HepG2 (cell line): ENCODE measurements around the gene SLC35B3. TPM values are rescaled to one million over a fixed set of nuclear protein-coding genes. Genes with fewer than 3 reads are reported as not detected.

ENCODE experiments used
- ATAC-seq: fragments of 200-7000 bp; cut with Tn5 transposase; 3 replicates; pipeline ENCODE4 v1.9.1; 2020; ENCODE audit warnings: mild to moderate bottlenecking, moderate library complexity
- BruUV-seq: library from RNA; stranded (reverse); fragments of 400-500 nt; replicated peaks from 2 replicates; lab custom pipeline; 2021; lab: Mats Ljungman, UMichigan
- CTCF ChIA-PET: fragments of 300-600 bp; formaldehyde crosslinking; extraction: SDS; loops from one replicate; lab custom pipeline; 2021; ENCODE audit warnings: low total read pairs, inconsistent platforms, low intra/inter-chr PET ratio; lab: Yijun Ruan, JAX
- POLR2A ChIA-PET: fragments of 350-600 bp; sonication (Branson Sonifier 250); formaldehyde crosslinking; loops from one replicate; lab custom pipeline; 2020; ENCODE audit warnings: antibody characterized with exemption, inconsistent platforms; lab: Yijun Ruan, JAX
- DNase-seq: peaks from one replicate; pipeline ENCODE4 v3.0.0-alpha.2; 2015; ENCODE audit warnings: low spot score
- FAIRE-seq: peaks from 3 replicates; lab custom pipeline; 2011; peaks lifted over from hg19 to GRCh38; lab: Jason Lieb, UNC
- H2AFZ ChIP-seq: one replicate; pipeline ENCODE4 v1.6.1; 2011; ENCODE audit warnings: low read length, inconsistent platforms
- H3K27ac ChIP-seq: fragments of 300-600 bp; 3 replicates; pipeline ENCODE4 v1.8.0; 2011; ENCODE audit warnings: mixed run types, mild to moderate bottlenecking, mixed read lengths, low read length, inconsistent platforms; ENCODE audit not compliant: insufficient read depth; ENCODE audit errors: extremely low read length
- H3K27me3 ChIP-seq, 2 experiments: fragments of 200-600 bp in 1 of 2; 2 replicates in 1 of 2; 3 replicates in 1 of 2; pipeline versions ENCODE4 v1.6.0 to v1.8.0; 2011; ENCODE audit warnings: low read length in 2 of 2, mild to moderate bottlenecking in 2 of 2, moderate library complexity in 2 of 2, inconsistent platforms in 1 of 2; ENCODE audit not compliant: insufficient read depth in 2 of 2, control insufficient read depth in 1 of 2
- H3K36me3 ChIP-seq, 2 experiments: fragments of 200-600 bp in 1 of 2; replicated peaks in 1 of 2; 2 replicates in 1 of 2; 3 replicates in 1 of 2; pipeline versions ENCODE4 v1.5.1 to v1.8.0; 2011; ENCODE audit warnings: low read length in 2 of 2, inconsistent platforms in 1 of 2; ENCODE audit not compliant: insufficient read depth in 2 of 2, control insufficient read depth in 1 of 2
- H3K4me1 ChIP-seq: 2 replicates; pipeline ENCODE4 v1.5.1; 2012; ENCODE audit warnings: low read length, inconsistent platforms; ENCODE audit not compliant: insufficient read depth
- H3K4me2 ChIP-seq: 2 replicates; pipeline ENCODE4 v1.6.0; 2011; ENCODE audit warnings: low read depth, low read length, inconsistent platforms
- H3K4me3 ChIP-seq, 3 experiments: fragments of 200-600 bp in 1 of 3; sonication (generic), shearing (Covaris generic) in 1 of 3; replicated peaks in 1 of 3; 2 replicates each; pipeline ENCODE4 v1.5.1; 2011 to 2016; ENCODE audit warnings: low read length in 3 of 3, inconsistent platforms in 2 of 3, low read depth in 2 of 3, mild to moderate bottlenecking in 2 of 3, control low read depth in 1 of 3, mixed read lengths in 1 of 3; ENCODE audit not compliant: insufficient read depth in 1 of 3
- H3K79me2 ChIP-seq: one replicate; pipeline ENCODE4 v1.6.1; 2011; ENCODE audit warnings: low read length, inconsistent platforms; ENCODE audit not compliant: insufficient read depth
- H3K9ac ChIP-seq: 2 replicates; pipeline ENCODE4 v1.6.0; 2011; ENCODE audit warnings: mild to moderate bottlenecking, low read depth, low read length, inconsistent platforms; ENCODE audit not compliant: insufficient read depth
- H3K9me3 ChIP-seq: 2 replicates; pipeline ENCODE4 v1.5.1; 2012; ENCODE audit warnings: mild to moderate bottlenecking, low read length
- H4K20me1 ChIP-seq: 2 replicates; pipeline ENCODE4 v1.6.0; 2011; ENCODE audit warnings: inconsistent platforms, mild to moderate bottlenecking, low read length, moderate library complexity; ENCODE audit not compliant: insufficient read depth
- ATF7 ChIP-seq, 2 experiments: fragments of 450-650 bp in 1 of 2; sonication (generic) in 1 of 2; formaldehyde crosslinking in 1 of 2; IDR thresholded peaks; 2 replicates each; pipeline versions ENCODE4 v1.4.0 to v1.6.1; 2016 to 2020; ENCODE audit warnings: antibody characterized with exemption in 1 of 2, mild to moderate bottlenecking in 1 of 2, missing genetic modification reagents in 1 of 2
- CEBPB ChIP-seq: IDR thresholded peaks from 2 replicates; pipeline ENCODE4 v1.6.1; 2011; ENCODE audit warnings: low read depth, low read length, improper control_type of control experiment, borderline replicate concordance
- GTF2F1 ChIP-seq: fragments of 150-350 bp; IDR thresholded peaks from 2 replicates; pipeline ENCODE4 v1.6.1; 2014; ENCODE audit warnings: low read length
- ZNF224 ChIP-seq: sonication (generic); formaldehyde crosslinking; IDR thresholded peaks from 2 replicates; pipeline ENCODE4 v1.5.0; 2020; ENCODE audit warnings: mild to moderate bottlenecking, missing genetic modification reagents
- ZNF335 ChIP-seq: sonication (generic); formaldehyde crosslinking; IDR thresholded peaks from 2 replicates; pipeline ENCODE4 v1.4.0; 2020; ENCODE audit warnings: missing genetic modification reagents
- WGBS: methylation state at CpG from one replicate; pipeline ENCODE4 v1.1.6; 2017; ENCODE audit warnings: low lambda C conversion rate; 5-methylcytosine and 5-hydroxymethylcytosine counted together
- in situ Hi-C: cut with HindIII; loops from 2 replicates; pipeline ENCODE4 v1.10.0; 2017; ENCODE audit warnings: low pct_unique_long_range_greater_than_20kb; ENCODE audit not compliant: extremely low pct_ligation_motif_present
- intact Hi-C: fragments of 100-400 bp; cut with micrococcal nuclease; formaldehyde crosslinking; loops from one replicate; pipeline ENCODE4 v1.10.0; 2022; ENCODE audit not compliant: unreplicated experiment
- polyA plus RNA-seq, 8 experiments: library from polyadenylated mRNA; depleted of rRNA in 3 of 8; stranded (reverse) in 7 of 8; unstranded in 1 of 8; fragments of >200 nt; fragmentation: Illumina TruSeq in 4 of 8; extraction: Trizol in 4 of 8; gene quantifications; 2 replicates each; pipeline versions ENCODE4 v1.2.1 to v1.2.3, GENCODE V29; 2011 to 2016; ENCODE audit warnings: low read depth in 4 of 8, missing spikeins in 1 of 8, mixed read lengths in 1 of 8; ENCODE audit not compliant: insufficient read depth in 1 of 8
- total RNA-seq, 5 experiments: library from RNA; depleted of rRNA; stranded (reverse); fragments of >200 nt; fragmentation: Illumina TruSeq; extraction: Trizol; gene quantifications; 2 replicates each; pipeline ENCODE4 v1.2.3, GENCODE V29; 2016; ENCODE audit warnings: low read depth in 1 of 5
- TF ChIP-seq, protein P1 (sequence below): sonication (generic); formaldehyde crosslinking; IDR thresholded peaks from 2 replicates; pipeline ENCODE4 v1.4.0; 2020; ENCODE audit warnings: mild to moderate bottlenecking, missing genetic modification reagents, borderline replicate concordance
- TF ChIP-seq, protein P2 (sequence below): sonication (generic); formaldehyde crosslinking; IDR thresholded peaks from 2 replicates; pipeline ENCODE4 v1.4.0; 2020; ENCODE audit warnings: mild to moderate bottlenecking, missing genetic modification reagents

Gene SLC35B3
- total and polyA plus RNA-seq, 2 of the 13 experiments (the other 11 are each of a cell fraction or from before 2014, with no cell fraction given), result 8.7 to 13.5 TPM

- TF ChIP-seq, protein P1, sequence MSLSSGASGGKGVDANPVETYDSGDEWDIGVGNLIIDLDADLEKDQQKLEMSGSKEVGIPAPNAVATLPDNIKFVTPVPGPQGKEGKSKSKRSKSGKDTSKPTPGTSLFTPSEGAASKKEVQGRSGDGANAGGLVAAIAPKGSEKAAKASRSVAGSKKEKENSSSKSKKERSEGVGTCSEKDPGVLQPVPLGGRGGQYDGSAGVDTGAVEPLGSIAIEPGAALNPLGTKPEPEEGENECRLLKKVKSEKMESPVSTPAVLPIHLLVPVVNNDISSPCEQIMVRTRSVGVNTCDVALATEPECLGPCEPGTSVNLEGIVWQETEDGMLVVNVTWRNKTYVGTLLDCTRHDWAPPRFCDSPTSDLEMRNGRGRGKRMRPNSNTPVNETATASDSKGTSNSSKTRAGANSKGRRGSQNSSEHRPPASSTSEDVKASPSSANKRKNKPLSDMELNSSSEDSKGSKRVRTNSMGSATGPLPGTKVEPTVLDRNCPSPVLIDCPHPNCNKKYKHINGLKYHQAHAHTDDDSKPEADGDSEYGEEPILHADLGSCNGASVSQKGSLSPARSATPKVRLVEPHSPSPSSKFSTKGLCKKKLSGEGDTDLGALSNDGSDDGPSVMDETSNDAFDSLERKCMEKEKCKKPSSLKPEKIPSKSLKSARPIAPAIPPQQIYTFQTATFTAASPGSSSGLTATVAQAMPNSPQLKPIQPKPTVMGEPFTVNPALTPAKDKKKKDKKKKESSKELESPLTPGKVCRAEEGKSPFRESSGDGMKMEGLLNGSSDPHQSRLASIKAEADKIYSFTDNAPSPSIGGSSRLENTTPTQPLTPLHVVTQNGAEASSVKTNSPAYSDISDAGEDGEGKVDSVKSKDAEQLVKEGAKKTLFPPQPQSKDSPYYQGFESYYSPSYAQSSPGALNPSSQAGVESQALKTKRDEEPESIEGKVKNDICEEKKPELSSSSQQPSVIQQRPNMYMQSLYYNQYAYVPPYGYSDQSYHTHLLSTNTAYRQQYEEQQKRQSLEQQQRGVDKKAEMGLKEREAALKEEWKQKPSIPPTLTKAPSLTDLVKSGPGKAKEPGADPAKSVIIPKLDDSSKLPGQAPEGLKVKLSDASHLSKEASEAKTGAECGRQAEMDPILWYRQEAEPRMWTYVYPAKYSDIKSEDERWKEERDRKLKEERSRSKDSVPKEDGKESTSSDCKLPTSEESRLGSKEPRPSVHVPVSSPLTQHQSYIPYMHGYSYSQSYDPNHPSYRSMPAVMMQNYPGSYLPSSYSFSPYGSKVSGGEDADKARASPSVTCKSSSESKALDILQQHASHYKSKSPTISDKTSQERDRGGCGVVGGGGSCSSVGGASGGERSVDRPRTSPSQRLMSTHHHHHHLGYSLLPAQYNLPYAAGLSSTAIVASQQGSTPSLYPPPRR (CRISPR knock-in tag), result no peak
- TF ChIP-seq ZNF335 (CRISPR knock-in tag) (no peak), ZNF224 (CRISPR knock-in tag) (no peak)
- TF ChIP-seq, protein P2, sequence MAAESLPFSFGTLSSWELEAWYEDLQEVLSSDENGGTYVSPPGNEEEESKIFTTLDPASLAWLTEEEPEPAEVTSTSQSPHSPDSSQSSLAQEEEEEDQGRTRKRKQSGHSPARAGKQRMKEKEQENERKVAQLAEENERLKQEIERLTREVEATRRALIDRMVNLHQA (CRISPR knock-in tag), result no peak
- TF ChIP-seq, all 625 proteins: peak for 0
Measured at GRCh38 chr6:8481727-8482126, 46.4 kb upstream of the SLC35B3 start (continued).

DNA sequence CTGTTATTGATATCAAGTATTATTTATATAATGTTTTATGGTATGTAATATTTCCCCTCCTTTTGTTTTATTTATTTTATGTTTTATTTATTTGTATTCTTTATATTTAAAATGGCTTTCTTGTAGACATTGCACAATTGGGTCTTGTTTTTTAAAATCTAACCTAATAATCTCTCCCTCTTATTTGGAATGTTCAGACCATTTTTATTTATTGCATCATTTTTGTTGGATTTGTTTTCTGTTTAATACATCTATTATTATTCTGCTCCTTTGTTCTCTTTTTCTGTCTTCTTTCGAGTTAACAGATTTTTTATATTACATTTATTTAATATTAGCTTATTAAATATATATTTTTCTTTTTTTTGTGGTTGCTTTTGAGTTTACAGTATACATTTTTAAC lies 43.1 kb upstream of the SLC35B3 start:
- H3K9ac ChIP-seq, result no peak overlapping the region
- H3K4me1 ChIP-seq, result no peaks in the 10 kb centered on the region
- H3K79me2 ChIP-seq, result no peaks in the 10 kb centered on the region
- peaks cover 7% of the 10 kb centered on the region; the same call in 1 of the 2 replicates for H3K9me3 ChIP-seq
- no peaks in the 10 kb centered on the region for H3K27me3 ChIP-seq
- no TSS peak for BruUV-seq
- FAIRE-seq (no peak), DNase-seq (no peak), ATAC-seq (no peak)
- ChIA-PET CTCF (no interaction called here), POLR2A (no interaction called here)
- H3K27ac ChIP-seq, result no peak overlapping the region
- 0% methylated on average over 1 of the region's 1 CpG for WGBS
- in situ Hi-C loops, result no loop called here
- intact Hi-C loops, result no loop called here
- no peaks in the 10 kb centered on the region for H3K36me3 ChIP-seq
- no peak overlapping the region for H2AFZ ChIP-seq
- TF ChIP-seq CEBPB, result peak; percentile 22; the same call in 1 of the 2 replicates
- peak; percentile 68 for TF ChIP-seq ATF7 (IDR thresholded peaks at IDR 0.05)
- no peak for TF ChIP-seq ATF7 (CRISPR knock-in tag; IDR thresholded peaks at IDR 0.05)
- no peak for TF ChIP-seq GTF2F1
- no peak overlapping the region for H3K4me2 ChIP-seq
- H3K4me3 ChIP-seq, result no peak overlapping the region
- no peaks in the 10 kb centered on the region for H4K20me1 ChIP-seq
